Neural cell (in vitro differentiated cells): ENCODE results near the gene TADA2A. TPM values are rescaled to one million over a fixed set of nuclear protein-coding genes. Genes with fewer than 3 reads are reported as not detected.

Source experiments
- H2AFZ ChIP-seq: fragments of 200-600, 300-800 bp; sonication (generic), shearing (Covaris generic); 2 replicates; pipeline ENCODE4 v1.6.0; 2014; ENCODE audit warnings: low read depth, mild to moderate bottlenecking, antibody characterized with exemption, low read length, moderate library complexity
- H3F3A ChIP-seq: fragments of 200-600 bp; shearing (Covaris generic); 2 replicates; pipeline ENCODE4 v1.6.1; 2016; ENCODE audit warnings: mild to moderate bottlenecking, moderate library complexity, mixed read lengths, antibody characterized with exemption, low read length; ENCODE audit not compliant: insufficient read depth, poor library complexity, severe bottlenecking
- H3K27ac ChIP-seq: fragments of 200-600, 300-800 bp; sonication (generic), shearing (Covaris generic); 2 replicates; pipeline ENCODE4 v1.5.1; 2014; ENCODE audit warnings: mild to moderate bottlenecking, low read length, moderate library complexity
- H3K27me3 ChIP-seq: fragments of 300-800, 200-600 bp; sonication (generic), shearing (Covaris generic); 2 replicates; pipeline ENCODE4 v1.6.0; 2014; ENCODE audit warnings: mild to moderate bottlenecking, low read depth, low read length, moderate library complexity; ENCODE audit not compliant: insufficient read depth
- H3K36me3 ChIP-seq: fragments of 300-800, 200-600 bp; sonication (generic), shearing (Covaris generic); 2 replicates; pipeline ENCODE4 v1.5.1; 2014; ENCODE audit warnings: mild to moderate bottlenecking, antibody characterized with exemption, low read length, moderate library complexity; ENCODE audit not compliant: insufficient read depth
- H3K4me2 ChIP-seq: fragments of 300-800, 200-600 bp; sonication (generic), shearing (Covaris generic); 2 replicates; pipeline ENCODE4 v1.6.0; 2014; ENCODE audit warnings: mild to moderate bottlenecking, low read length
- H3K4me3 ChIP-seq: fragments of 300-800, 200-600 bp; sonication (generic), shearing (Covaris generic); 2 replicates; pipeline ENCODE4 v1.5.1; 2014; ENCODE audit warnings: mild to moderate bottlenecking, low read length, moderate library complexity
- H3K79me2 ChIP-seq: fragments of 200-600 bp; shearing (Covaris generic); replicated peaks from 2 replicates; pipeline ENCODE4 v1.6.0; 2014; ENCODE audit warnings: mild to moderate bottlenecking, low read length, moderate library complexity; ENCODE audit not compliant: insufficient read depth
- H3K9ac ChIP-seq: fragments of 300-800, 200-600 bp; sonication (generic), shearing (Covaris generic); 2 replicates; pipeline ENCODE4 v1.6.1; 2016; ENCODE audit warnings: mild to moderate bottlenecking, low read length, mixed read lengths
- H3K9me2 ChIP-seq: fragments of 200-600 bp; shearing (Covaris generic); 2 replicates; pipeline ENCODE4 v1.6.1; 2016; ENCODE audit warnings: mild to moderate bottlenecking, low read length, mixed read lengths; ENCODE audit not compliant: insufficient read depth
- H3K9me3 ChIP-seq: fragments of 200-600, 300-800 bp; sonication (generic), shearing (Covaris generic); 2 replicates; pipeline ENCODE4 v1.6.1; 2016; ENCODE audit warnings: mild to moderate bottlenecking, mixed run types, low read length, moderate library complexity, mixed read lengths
- H4K20me1 ChIP-seq: fragments of 200-600 bp; shearing (Covaris generic); 2 replicates; pipeline ENCODE4 v1.6.1; 2016; ENCODE audit warnings: mild to moderate bottlenecking, mixed run types; ENCODE audit not compliant: insufficient read depth
- EP300 ChIP-seq: fragments of 450-650 bp; conservative IDR thresholded peaks from 2 replicates; pipeline ENCODE4 v1.6.1; 2014; ENCODE audit warnings: antibody characterized with exemption, mild to moderate bottlenecking, moderate library complexity; ENCODE audit not compliant: poor library complexity, severe bottlenecking
- EZH2 ChIP-seq: fragments of 200-600, 300-800 bp; shearing (Covaris generic), sonication (generic); IDR thresholded peaks from 2 replicates; pipeline ENCODE4 v1.6.1; 2014; ENCODE audit warnings: antibody characterized with exemption, low read length, borderline replicate concordance, mild to moderate bottlenecking; ENCODE audit not compliant: insufficient read depth, poor library complexity, severe bottlenecking
- MXI1 ChIP-seq: fragments of 450-650 bp; conservative IDR thresholded peaks from 2 replicates; pipeline ENCODE4 v1.6.1; 2014; ENCODE audit warnings: antibody characterized with exemption, mild to moderate bottlenecking; ENCODE audit not compliant: poor library complexity, severe bottlenecking
- POLR2AphosphoS5 ChIP-seq: IDR thresholded peaks from 2 replicates; pipeline ENCODE4 v1.6.1; 2012
- RAD21 ChIP-seq: fragments of 450-650 bp; conservative IDR thresholded peaks from 2 replicates; pipeline ENCODE4 v1.6.1; 2014; ENCODE audit warnings: antibody characterized with exemption, mild to moderate bottlenecking, moderate library complexity
- SMC3 ChIP-seq: fragments of 450-650 bp; conservative IDR thresholded peaks from 2 replicates; pipeline ENCODE4 v1.6.1; 2014; ENCODE audit warnings: antibody characterized with exemption, mild to moderate bottlenecking, moderate library complexity; ENCODE audit not compliant: poor library complexity
- TAF1 ChIP-seq: IDR thresholded peaks from 2 replicates; pipeline ENCODE4 v1.6.1; 2012; ENCODE audit warnings: low read depth
- polyA plus RNA-seq: library from polyadenylated mRNA; depleted of rRNA; stranded (reverse); fragments of >200 nt; gene quantifications from 2 replicates; pipeline ENCODE4 v1.2.3, GENCODE V29; 2014
- TF ChIP-seq, protein P1 (sequence below): fragments of 450-650 bp; IDR thresholded peaks from 2 replicates; pipeline ENCODE4 v1.5.1; 2014; ENCODE audit warnings: antibody characterized with exemption, mild to moderate bottlenecking, moderate library complexity; ENCODE audit not compliant: poor library complexity, severe bottlenecking
- TF ChIP-seq, protein P2 (sequence below): IDR thresholded peaks from 2 replicates; pipeline ENCODE4 v1.6.1; 2012; ENCODE audit warnings: borderline replicate concordance

The TADA2A gene
- polyA plus RNA-seq, 1 donor from 2014 or later = 23.5 TPM

DNA sequence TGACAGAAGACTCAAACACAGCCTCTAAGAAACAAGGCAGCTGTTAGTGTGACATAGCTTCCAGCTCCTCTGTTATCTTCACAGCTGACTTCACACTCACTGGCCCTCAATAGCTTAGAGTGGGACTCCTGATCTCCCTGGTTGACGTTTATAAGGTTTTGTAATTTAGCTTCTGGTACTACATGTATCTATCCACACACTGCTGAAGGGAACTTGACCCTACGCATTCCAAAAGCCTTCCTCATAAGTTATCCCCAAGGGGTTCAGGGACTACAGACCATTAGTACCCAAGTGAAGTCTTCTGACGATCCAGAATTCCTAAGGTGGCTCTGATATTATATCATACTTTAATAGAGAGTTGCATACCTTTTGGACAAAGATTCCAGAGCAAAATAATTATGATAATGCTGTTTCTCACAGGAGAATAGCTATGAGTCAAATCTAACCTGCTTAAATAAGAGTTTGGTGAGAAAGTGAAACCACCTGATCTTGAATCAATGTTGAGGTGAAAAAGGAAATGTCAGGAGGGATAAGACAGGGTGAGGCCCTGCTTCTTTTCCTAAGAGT lies 14.6 kb upstream of the TADA2A start:
- Histone ChIP-seq H3K79me2 (no peaks in the 10 kb centered on the region), H3K4me2 (no peak overlapping the region), H3F3A (no peaks in the 10 kb centered on the region), H3K36me3 (no peaks in the 10 kb centered on the region), H3K4me3 (no peak overlapping the region), H3K9me2 (no peaks in the 10 kb centered on the region), H3K9ac (no peak overlapping the region), H3K27me3 (no peaks in the 10 kb centered on the region), H2AFZ (no peak overlapping the region), H4K20me1 (no peaks in the 10 kb centered on the region), H3K27ac (no peak overlapping the region), H3K9me3 (no peaks in the 10 kb centered on the region)
- TF ChIP-seq MXI1 = no peak
- no peak for TF ChIP-seq SMC3
- TF ChIP-seq, protein P1, sequence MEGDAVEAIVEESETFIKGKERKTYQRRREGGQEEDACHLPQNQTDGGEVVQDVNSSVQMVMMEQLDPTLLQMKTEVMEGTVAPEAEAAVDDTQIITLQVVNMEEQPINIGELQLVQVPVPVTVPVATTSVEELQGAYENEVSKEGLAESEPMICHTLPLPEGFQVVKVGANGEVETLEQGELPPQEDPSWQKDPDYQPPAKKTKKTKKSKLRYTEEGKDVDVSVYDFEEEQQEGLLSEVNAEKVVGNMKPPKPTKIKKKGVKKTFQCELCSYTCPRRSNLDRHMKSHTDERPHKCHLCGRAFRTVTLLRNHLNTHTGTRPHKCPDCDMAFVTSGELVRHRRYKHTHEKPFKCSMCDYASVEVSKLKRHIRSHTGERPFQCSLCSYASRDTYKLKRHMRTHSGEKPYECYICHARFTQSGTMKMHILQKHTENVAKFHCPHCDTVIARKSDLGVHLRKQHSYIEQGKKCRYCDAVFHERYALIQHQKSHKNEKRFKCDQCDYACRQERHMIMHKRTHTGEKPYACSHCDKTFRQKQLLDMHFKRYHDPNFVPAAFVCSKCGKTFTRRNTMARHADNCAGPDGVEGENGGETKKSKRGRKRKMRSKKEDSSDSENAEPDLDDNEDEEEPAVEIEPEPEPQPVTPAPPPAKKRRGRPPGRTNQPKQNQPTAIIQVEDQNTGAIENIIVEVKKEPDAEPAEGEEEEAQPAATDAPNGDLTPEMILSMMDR = no peak
- TF ChIP-seq RAD21 = no peak
- TF ChIP-seq POLR2AphosphoS5 = no peak
- no peak for TF ChIP-seq EZH2
- no peak for TF ChIP-seq EP300
- TF ChIP-seq, protein P2, sequence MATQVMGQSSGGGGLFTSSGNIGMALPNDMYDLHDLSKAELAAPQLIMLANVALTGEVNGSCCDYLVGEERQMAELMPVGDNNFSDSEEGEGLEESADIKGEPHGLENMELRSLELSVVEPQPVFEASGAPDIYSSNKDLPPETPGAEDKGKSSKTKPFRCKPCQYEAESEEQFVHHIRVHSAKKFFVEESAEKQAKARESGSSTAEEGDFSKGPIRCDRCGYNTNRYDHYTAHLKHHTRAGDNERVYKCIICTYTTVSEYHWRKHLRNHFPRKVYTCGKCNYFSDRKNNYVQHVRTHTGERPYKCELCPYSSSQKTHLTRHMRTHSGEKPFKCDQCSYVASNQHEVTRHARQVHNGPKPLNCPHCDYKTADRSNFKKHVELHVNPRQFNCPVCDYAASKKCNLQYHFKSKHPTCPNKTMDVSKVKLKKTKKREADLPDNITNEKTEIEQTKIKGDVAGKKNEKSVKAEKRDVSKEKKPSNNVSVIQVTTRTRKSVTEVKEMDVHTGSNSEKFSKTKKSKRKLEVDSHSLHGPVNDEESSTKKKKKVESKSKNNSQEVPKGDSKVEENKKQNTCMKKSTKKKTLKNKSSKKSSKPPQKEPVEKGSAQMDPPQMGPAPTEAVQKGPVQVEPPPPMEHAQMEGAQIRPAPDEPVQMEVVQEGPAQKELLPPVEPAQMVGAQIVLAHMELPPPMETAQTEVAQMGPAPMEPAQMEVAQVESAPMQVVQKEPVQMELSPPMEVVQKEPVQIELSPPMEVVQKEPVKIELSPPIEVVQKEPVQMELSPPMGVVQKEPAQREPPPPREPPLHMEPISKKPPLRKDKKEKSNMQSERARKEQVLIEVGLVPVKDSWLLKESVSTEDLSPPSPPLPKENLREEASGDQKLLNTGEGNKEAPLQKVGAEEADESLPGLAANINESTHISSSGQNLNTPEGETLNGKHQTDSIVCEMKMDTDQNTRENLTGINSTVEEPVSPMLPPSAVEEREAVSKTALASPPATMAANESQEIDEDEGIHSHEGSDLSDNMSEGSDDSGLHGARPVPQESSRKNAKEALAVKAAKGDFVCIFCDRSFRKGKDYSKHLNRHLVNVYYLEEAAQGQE = no peak
- TF ChIP-seq TAF1 = no peak

DNA sequence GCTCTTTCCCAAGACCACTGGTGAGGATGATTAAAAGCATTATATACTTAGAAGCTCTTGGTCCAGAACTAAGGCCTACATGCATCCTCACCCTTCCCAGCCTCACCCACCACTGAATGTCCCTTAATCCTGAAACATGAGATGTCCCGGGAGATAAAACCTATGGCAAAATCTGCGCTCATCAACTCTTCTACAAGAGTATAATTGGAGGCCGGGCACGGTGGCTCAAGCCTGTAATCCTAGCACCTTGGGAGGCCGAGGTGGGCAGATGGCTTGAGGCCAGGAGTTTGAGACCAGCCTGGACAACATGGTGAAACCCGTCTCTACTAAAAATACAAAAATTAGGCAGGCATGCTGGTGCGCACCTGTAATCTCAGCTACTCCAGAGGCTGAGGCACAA lies 13.3 kb upstream of the TADA2A start:
- H3F3A ChIP-seq = no peaks in the 10 kb centered on the region
- no peaks in the 10 kb centered on the region for H3K27me3 ChIP-seq
- no peak for TF ChIP-seq RAD21
- no peaks in the 10 kb centered on the region for H3K36me3 ChIP-seq
- H3K27ac ChIP-seq = no peak overlapping the region
- H4K20me1 ChIP-seq = no peaks in the 10 kb centered on the region
- H3K4me3 ChIP-seq = no peak overlapping the region
- no peak overlapping the region for H3K4me2 ChIP-seq
- no peaks in the 10 kb centered on the region for H3K9me2 ChIP-seq
- no peak overlapping the region for H3K9ac ChIP-seq
- no peak overlapping the region for H2AFZ ChIP-seq
- H3K79me2 ChIP-seq = no peaks in the 10 kb centered on the region
- no peaks in the 10 kb centered on the region for H3K9me3 ChIP-seq
